Astrocyte (in vitro differentiated cells and primary cell): ENCODE measurements around the gene ST6GAL2. TPM values are rescaled to one million over a fixed set of nuclear protein-coding genes. Genes with fewer than 3 reads are reported as not detected.

Source experiments
- DNase-seq: peaks from one replicate; pipeline ENCODE4 v3.0.0-alpha.2; 2010; ENCODE audit warnings: low read depth
- FAIRE-seq: peaks from 2 replicates; lab custom pipeline; 2011; peaks lifted over from hg19 to GRCh38; lab: Jason Lieb, UNC
- H2AFZ ChIP-seq: 2 replicates; pipeline ENCODE4 v1.6.0; 2012; ENCODE audit warnings: low read depth, low read length, inconsistent platforms
- H3K27ac ChIP-seq: 2 replicates; pipeline ENCODE4 v1.5.1; 2011; ENCODE audit warnings: low read depth, low read length, inconsistent platforms
- H3K27me3 ChIP-seq: 2 replicates; pipeline ENCODE4 v1.6.0; 2011; ENCODE audit warnings: low read length, inconsistent platforms; ENCODE audit not compliant: insufficient read depth
- H3K36me3 ChIP-seq: 2 replicates; pipeline ENCODE4 v1.5.1; 2011; ENCODE audit warnings: low read length, inconsistent platforms; ENCODE audit not compliant: insufficient read depth
- H3K4me1 ChIP-seq: 2 replicates; pipeline ENCODE4 v1.5.1; 2011; ENCODE audit warnings: low read length, inconsistent platforms; ENCODE audit not compliant: insufficient read depth
- H3K4me2 ChIP-seq: 2 replicates; pipeline ENCODE4 v1.6.0; 2012; ENCODE audit warnings: low read length, inconsistent platforms
- H3K4me3 ChIP-seq: 2 replicates; pipeline ENCODE4 v1.5.1; 2011; ENCODE audit warnings: low read depth, mild to moderate bottlenecking, low read length, inconsistent platforms; ENCODE audit not compliant: insufficient read depth
- H3K79me2 ChIP-seq: 2 replicates; pipeline ENCODE4 v1.6.0; 2012; ENCODE audit warnings: mild to moderate bottlenecking, low read length, inconsistent platforms; ENCODE audit not compliant: insufficient read depth
- H3K9ac ChIP-seq: 2 replicates; pipeline ENCODE4 v1.6.0; 2012; ENCODE audit warnings: mild to moderate bottlenecking, low read length, inconsistent platforms
- H3K9me3 ChIP-seq: 2 replicates; pipeline ENCODE4 v1.5.1; 2012; ENCODE audit warnings: low read depth, mild to moderate bottlenecking, low read length, inconsistent platforms; ENCODE audit not compliant: insufficient read depth
- H4K20me1 ChIP-seq: 2 replicates; pipeline ENCODE4 v1.6.0; 2012; ENCODE audit warnings: low read length, inconsistent platforms; ENCODE audit not compliant: insufficient read depth
- H3K27ac Mint-ChIP-seq: one replicate; pipeline ENCODE4 v1.8.0; 2021; ENCODE audit warnings: mild to moderate bottlenecking, mixed read lengths; ENCODE audit not compliant: unreplicated experiment
- H3K27me3 Mint-ChIP-seq: one replicate; pipeline ENCODE4 v1.8.0; 2021; ENCODE audit warnings: low read depth, mixed read lengths; ENCODE audit not compliant: unreplicated experiment
- H3K36me3 Mint-ChIP-seq: one replicate; pipeline ENCODE4 v1.8.0; 2021; ENCODE audit warnings: low read depth, mixed read lengths; ENCODE audit not compliant: unreplicated experiment
- H3K4me1 Mint-ChIP-seq: one replicate; pipeline ENCODE4 v1.8.0; 2021; ENCODE audit warnings: low read depth, mixed read lengths; ENCODE audit not compliant: unreplicated experiment
- H3K4me3 Mint-ChIP-seq: one replicate; pipeline ENCODE4 v1.8.0; 2021; ENCODE audit warnings: mild to moderate bottlenecking, moderate library complexity, mixed read lengths; ENCODE audit not compliant: unreplicated experiment
- H3K9me3 Mint-ChIP-seq: one replicate; pipeline ENCODE4 v1.8.0; 2021; ENCODE audit warnings: mild to moderate bottlenecking, mixed read lengths; ENCODE audit not compliant: unreplicated experiment
- EZH2 ChIP-seq: IDR thresholded peaks from 2 replicates; pipeline ENCODE4 v1.6.1; 2012; ENCODE audit warnings: mild to moderate bottlenecking, low read length, inconsistent platforms; ENCODE audit not compliant: insufficient read depth
- total RNA-seq: library from RNA; stranded (reverse); gene quantifications from 2 replicates; pipeline ENCODE4 v1.2.1, GENCODE V29; 2021
- TF ChIP-seq, protein P1 (sequence below): IDR thresholded peaks from 2 replicates; pipeline ENCODE4 v1.5.1; 2011; ENCODE audit warnings: low read depth, mild to moderate bottlenecking, inconsistent platforms, low read length, moderate library complexity; ENCODE audit not compliant: insufficient read depth

The ST6GAL2 gene
- total RNA-seq, 1 donor from 2014 or later: 59.8 TPM

- Histone ChIP-seq H3K9me3 (no peaks in the 10 kb centered on the region), H3K36me3 (no peaks in the 10 kb centered on the region), H3K4me3 (no peak overlapping the region), H3K27ac (no peak overlapping the region), H3K9ac (no peak overlapping the region), H3K27me3 (no peaks in the 10 kb centered on the region), H2AFZ (no peak overlapping the region), H3K79me2 (peaks cover 33% of the 10 kb centered on the region), H3K4me1 (no peaks in the 10 kb centered on the region), H3K4me2 (peak overlapping the region; percentile 41), H4K20me1 (peaks cover 9% of the 10 kb centered on the region)
- Mint-ChIP-seq H3K4me3 (no peak overlapping the region), H3K4me1 (peaks cover 39% of the 10 kb centered on the region), H3K36me3 (no peaks in the 10 kb centered on the region), H3K9me3 (no peaks in the 10 kb centered on the region), H3K27me3 (no peaks in the 10 kb centered on the region), H3K27ac (no peak overlapping the region)
- DNase-seq (no peak), FAIRE-seq (no peak)
- TF ChIP-seq EZH2: no peak
- TF ChIP-seq, protein P1, sequence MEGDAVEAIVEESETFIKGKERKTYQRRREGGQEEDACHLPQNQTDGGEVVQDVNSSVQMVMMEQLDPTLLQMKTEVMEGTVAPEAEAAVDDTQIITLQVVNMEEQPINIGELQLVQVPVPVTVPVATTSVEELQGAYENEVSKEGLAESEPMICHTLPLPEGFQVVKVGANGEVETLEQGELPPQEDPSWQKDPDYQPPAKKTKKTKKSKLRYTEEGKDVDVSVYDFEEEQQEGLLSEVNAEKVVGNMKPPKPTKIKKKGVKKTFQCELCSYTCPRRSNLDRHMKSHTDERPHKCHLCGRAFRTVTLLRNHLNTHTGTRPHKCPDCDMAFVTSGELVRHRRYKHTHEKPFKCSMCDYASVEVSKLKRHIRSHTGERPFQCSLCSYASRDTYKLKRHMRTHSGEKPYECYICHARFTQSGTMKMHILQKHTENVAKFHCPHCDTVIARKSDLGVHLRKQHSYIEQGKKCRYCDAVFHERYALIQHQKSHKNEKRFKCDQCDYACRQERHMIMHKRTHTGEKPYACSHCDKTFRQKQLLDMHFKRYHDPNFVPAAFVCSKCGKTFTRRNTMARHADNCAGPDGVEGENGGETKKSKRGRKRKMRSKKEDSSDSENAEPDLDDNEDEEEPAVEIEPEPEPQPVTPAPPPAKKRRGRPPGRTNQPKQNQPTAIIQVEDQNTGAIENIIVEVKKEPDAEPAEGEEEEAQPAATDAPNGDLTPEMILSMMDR: no peak
These were observed 17.7 kb downstream of the ST6GAL2 start for GRCh38 chr2:106868275-106868674.

- peak overlapping the region; percentile 41 for H3K4me2 ChIP-seq
These were observed 18.6 kb downstream of the ST6GAL2 start for GRCh38 chr2:106867196-106867953.

More at GRCh38 chr2:106867196-106867953, 18.6 kb downstream of the ST6GAL2 start:
- no peaks in the 10 kb centered on the region for H3K9me3 Mint-ChIP-seq
- H3K4me1 Mint-ChIP-seq: peaks cover 42% of the 10 kb centered on the region
- Histone ChIP-seq H2AFZ (no peak overlapping the region), H3K27ac (no peak overlapping the region), H3K27me3 (no peaks in the 10 kb centered on the region), H3K4me1 (no peaks in the 10 kb centered on the region), H3K9ac (no peak overlapping the region), H3K9me3 (no peaks in the 10 kb centered on the region), H3K4me3 (no peak overlapping the region), H3K36me3 (no peaks in the 10 kb centered on the region), H4K20me1 (peaks cover 13% of the 10 kb centered on the region), H3K79me2 (peaks cover 38% of the 10 kb centered on the region)
- H3K27me3 Mint-ChIP-seq: no peaks in the 10 kb centered on the region
- DNase-seq (no peak), FAIRE-seq (no peak)
- TF ChIP-seq EZH2: no peak
- TF ChIP-seq, protein P1: no peak
- peak overlapping the region; percentile 28 for H3K4me3 Mint-ChIP-seq
- H3K27ac Mint-ChIP-seq: no peak overlapping the region
- H3K36me3 Mint-ChIP-seq: no peaks in the 10 kb centered on the region
